Measurements from ENCODE around the gene ARID4B.
"Not testable (repeated sequence)": the region's sequence is repeated elsewhere in the genome, so short reads cannot be mapped to it uniquely, and the experiment has no call there.

The ARID4B gene

GRCh38 chr1:235275836-235276235 is 52.1 kb downstream of the ARID4B start:
- Histone ChIP-seq H3K36me3 (ENCODE audit: control insufficient read depth, insufficient read depth, low read length) (no peaks in the 10 kb centered on the region), H3K9me3 (ENCODE audit: control insufficient read depth, low read length) (no peaks in the 10 kb centered on the region), H3K9ac (ENCODE audit: low read length) (no peak overlapping the region), H3K4me3 (ENCODE audit: low read length) (no peak overlapping the region), H3K4me1 (ENCODE audit: control insufficient read depth, insufficient read depth, low read length) (peaks cover 18% of the 10 kb centered on the region), H3K27me3 (ENCODE audit: control insufficient read depth, insufficient read depth, low read length) (no peaks in the 10 kb centered on the region)

- Histone ChIP-seq H3K36me3 (ENCODE audit: control insufficient read depth, insufficient read depth, low read length) (no peaks in the 10 kb centered on the region), H3K9me3 (ENCODE audit: control insufficient read depth, low read length) (no peaks in the 10 kb centered on the region), H3K4me3 (ENCODE audit: low read length) (no peak overlapping the region), H3K27me3 (ENCODE audit: control insufficient read depth, insufficient read depth, low read length) (no peaks in the 10 kb centered on the region), H3K9ac (ENCODE audit: low read length) (no peak overlapping the region), H3K4me1 (ENCODE audit: control insufficient read depth, insufficient read depth, low read length) (peaks cover 15% of the 10 kb centered on the region)
These were observed 52.8 kb downstream of the ARID4B start for GRCh38 chr1:235275223-235275622.

GRCh38 chr1:235272851-235273250 is 55.1 kb downstream of the ARID4B start:
- no peaks in the 10 kb centered on the region for H3K9me3 ChIP-seq (ENCODE audit: control insufficient read depth, low read length)
- H3K36me3 ChIP-seq (ENCODE audit: control insufficient read depth, insufficient read depth, low read length) = no peaks in the 10 kb centered on the region
- no peak overlapping the region for H3K9ac ChIP-seq (ENCODE audit: low read length)
- H3K27me3 ChIP-seq (ENCODE audit: control insufficient read depth, insufficient read depth, low read length) = no peaks in the 10 kb centered on the region
- H3K4me1 ChIP-seq (ENCODE audit: control insufficient read depth, insufficient read depth, low read length) = no peaks in the 10 kb centered on the region
- no peak overlapping the region for H3K4me3 ChIP-seq (ENCODE audit: low read length)

DNA sequence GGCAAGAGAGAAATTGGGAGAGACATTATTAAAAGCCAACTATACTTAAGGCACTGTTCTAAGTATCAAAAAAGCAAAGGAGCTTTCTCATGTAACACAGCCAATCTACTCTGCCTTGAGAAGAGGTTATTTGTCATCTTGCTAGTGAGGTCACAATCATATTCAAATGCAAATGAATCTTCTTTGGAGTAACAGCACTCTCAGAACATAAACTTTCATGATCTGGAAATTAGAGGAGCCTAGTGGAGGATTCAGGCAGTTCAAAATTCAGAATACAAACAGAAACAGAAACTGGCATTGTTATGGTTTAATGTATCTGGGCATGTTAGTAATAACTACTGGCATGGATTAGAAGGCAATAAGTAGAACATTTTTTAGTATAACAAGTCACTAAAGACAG is 57.4 kb downstream of the ARID4B start:
- no peaks in the 10 kb centered on the region for H3K9me3 ChIP-seq (ENCODE audit: control insufficient read depth, low read length)
- no peaks in the 10 kb centered on the region for H3K27me3 ChIP-seq (ENCODE audit: control insufficient read depth, insufficient read depth, low read length)
- H3K4me1 ChIP-seq (ENCODE audit: control insufficient read depth, insufficient read depth, low read length) = no peaks in the 10 kb centered on the region
- H3K4me3 ChIP-seq (ENCODE audit: low read length) = no peak overlapping the region
- H3K9ac ChIP-seq (ENCODE audit: low read length) = no peak overlapping the region
- H3K36me3 ChIP-seq (ENCODE audit: control insufficient read depth, insufficient read depth, low read length) = no peaks in the 10 kb centered on the region

DNA sequence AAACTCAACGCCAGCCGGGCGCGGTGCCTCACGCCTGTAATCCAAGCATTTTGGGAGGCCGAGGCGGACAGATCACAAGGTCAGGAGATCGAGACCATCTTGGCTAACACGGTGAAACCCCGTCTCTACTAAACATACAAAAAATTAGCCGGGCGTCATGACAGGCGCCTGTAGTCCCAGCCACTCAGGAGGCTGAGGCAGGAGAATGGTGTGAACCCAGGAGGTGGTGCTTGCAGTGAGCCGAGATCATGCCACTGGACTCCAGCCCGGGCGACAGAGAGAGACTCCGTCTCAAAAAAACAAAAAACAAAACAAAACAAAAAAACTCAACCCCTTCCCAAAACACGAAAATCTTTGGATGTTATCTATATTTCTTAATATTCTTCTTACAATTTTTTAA is 58.0 kb downstream of the ARID4B start:
- not testable (repeated sequence) for H3K9ac ChIP-seq (ENCODE audit: low read length); H3K36me3 ChIP-seq (ENCODE audit: control insufficient read depth, insufficient read depth, low read length); H3K9me3 ChIP-seq (ENCODE audit: control insufficient read depth, low read length); H3K4me3 ChIP-seq (ENCODE audit: low read length); H3K4me1 ChIP-seq (ENCODE audit: control insufficient read depth, insufficient read depth, low read length); H3K27me3 ChIP-seq (ENCODE audit: control insufficient read depth, insufficient read depth, low read length)

DNA sequence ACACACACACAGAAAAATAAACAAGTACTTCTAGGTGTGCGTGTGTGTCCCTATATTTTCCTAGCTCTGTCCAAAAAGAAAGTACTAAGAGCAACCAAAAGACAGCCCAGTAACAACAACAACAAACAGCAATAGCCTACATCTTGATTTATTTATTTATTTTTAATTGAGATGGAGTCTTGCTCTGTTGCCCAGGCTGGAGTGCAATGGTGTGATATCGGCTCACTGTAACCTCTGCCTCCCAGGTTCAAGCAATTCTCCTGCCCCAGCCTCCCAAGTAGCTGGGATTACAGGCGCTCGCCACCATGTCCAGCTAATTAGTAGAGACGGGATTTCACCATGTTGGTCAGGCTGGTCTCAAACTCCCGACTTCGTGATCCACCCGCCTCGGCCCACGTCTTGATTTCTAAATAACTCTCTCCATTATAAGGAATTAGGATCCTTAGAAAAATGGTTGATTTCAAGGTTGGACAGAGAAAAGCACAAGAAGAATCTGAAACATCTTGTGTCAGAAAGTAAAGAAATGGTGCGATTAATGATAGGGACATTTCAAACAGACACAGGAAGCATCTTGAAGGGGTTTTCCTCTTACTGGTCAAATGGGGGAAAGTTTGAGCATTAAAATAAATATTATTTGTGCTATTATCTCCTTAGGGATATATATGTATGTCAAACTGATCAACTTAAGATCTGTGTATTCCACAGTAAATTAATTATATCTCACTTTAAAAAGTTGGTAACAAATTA is 59.4 kb downstream of the ARID4B start:
- no peaks in the 10 kb centered on the region for H3K9me3 ChIP-seq (ENCODE audit: control insufficient read depth, low read length)
- H3K9ac ChIP-seq (ENCODE audit: low read length) = no peak overlapping the region
- H3K4me3 ChIP-seq (ENCODE audit: low read length) = no peak overlapping the region
- no peaks in the 10 kb centered on the region for H3K36me3 ChIP-seq (ENCODE audit: control insufficient read depth, insufficient read depth, low read length)
- no peaks in the 10 kb centered on the region for H3K27me3 ChIP-seq (ENCODE audit: control insufficient read depth, insufficient read depth, low read length)
- no peaks in the 10 kb centered on the region for H3K4me1 ChIP-seq (ENCODE audit: control insufficient read depth, insufficient read depth, low read length)

DNA sequence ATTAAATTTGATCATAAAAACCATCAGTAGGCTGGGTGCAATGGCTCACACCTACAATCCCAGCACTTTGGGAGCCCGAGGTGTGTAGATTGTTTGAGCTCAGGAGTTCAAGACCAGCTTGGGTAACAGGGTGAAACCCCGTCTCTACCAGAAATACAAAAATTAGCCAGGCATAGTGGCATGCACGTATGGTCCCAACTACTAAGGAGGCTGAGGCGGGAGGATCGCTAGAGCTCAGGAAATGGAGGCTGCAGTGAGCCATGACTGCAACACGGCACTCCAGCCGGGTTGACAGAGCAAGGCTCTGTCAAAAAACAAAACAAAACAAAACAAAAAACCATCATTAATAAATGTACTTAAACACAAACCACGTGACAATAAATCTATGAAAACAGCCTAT is 61.0 kb downstream of the ARID4B start:
- Histone ChIP-seq H3K4me3 (ENCODE audit: low read length) (no peak overlapping the region), H3K36me3 (ENCODE audit: control insufficient read depth, insufficient read depth, low read length) (no peaks in the 10 kb centered on the region), H3K9me3 (ENCODE audit: control insufficient read depth, low read length) (no peaks in the 10 kb centered on the region), H3K4me1 (ENCODE audit: control insufficient read depth, insufficient read depth, low read length) (no peaks in the 10 kb centered on the region), H3K9ac (ENCODE audit: low read length) (no peak overlapping the region), H3K27me3 (ENCODE audit: control insufficient read depth, insufficient read depth, low read length) (no peaks in the 10 kb centered on the region)

DNA sequence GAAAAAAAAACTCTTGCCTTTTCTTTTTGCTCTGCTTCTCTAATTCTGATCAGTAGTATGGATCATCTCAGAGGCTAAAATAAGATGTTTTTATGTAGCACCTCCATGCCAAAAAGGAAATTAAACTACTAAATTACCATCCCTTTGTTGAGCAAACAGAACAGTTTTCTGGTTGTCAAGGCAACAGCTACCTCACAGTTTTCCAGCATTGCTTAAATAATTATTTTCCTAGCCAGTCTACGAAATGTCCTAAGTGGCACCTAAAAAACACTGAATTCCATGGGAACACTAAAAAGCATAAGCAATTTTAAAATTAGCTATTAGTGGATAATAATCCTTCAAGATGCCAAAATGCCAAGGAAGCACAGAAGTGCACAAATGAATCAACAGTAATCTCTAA is 61.7 kb downstream of the ARID4B start:
- H3K9me3 ChIP-seq (ENCODE audit: control insufficient read depth, low read length) = no peaks in the 10 kb centered on the region
- no peaks in the 10 kb centered on the region for H3K27me3 ChIP-seq (ENCODE audit: control insufficient read depth, insufficient read depth, low read length)
- H3K4me3 ChIP-seq (ENCODE audit: low read length) = no peak overlapping the region
- H3K4me1 ChIP-seq (ENCODE audit: control insufficient read depth, insufficient read depth, low read length) = no peaks in the 10 kb centered on the region
- H3K9ac ChIP-seq (ENCODE audit: low read length) = no peak overlapping the region
- no peaks in the 10 kb centered on the region for H3K36me3 ChIP-seq (ENCODE audit: control insufficient read depth, insufficient read depth, low read length)

GRCh38 chr1:235265900-235266299 is 62.1 kb downstream of the ARID4B start:
- H3K4me1 ChIP-seq (ENCODE audit: control insufficient read depth, insufficient read depth, low read length) = no peaks in the 10 kb centered on the region
- no peaks in the 10 kb centered on the region for H3K36me3 ChIP-seq (ENCODE audit: control insufficient read depth, insufficient read depth, low read length)
- H3K27me3 ChIP-seq (ENCODE audit: control insufficient read depth, insufficient read depth, low read length) = no peaks in the 10 kb centered on the region
- H3K9ac ChIP-seq (ENCODE audit: low read length) = no peak overlapping the region
- no peaks in the 10 kb centered on the region for H3K9me3 ChIP-seq (ENCODE audit: control insufficient read depth, low read length)
- no peak overlapping the region for H3K4me3 ChIP-seq (ENCODE audit: low read length)

GRCh38 chr1:235264327-235264726 is 63.7 kb downstream of the ARID4B start:
- Histone ChIP-seq H3K4me3 (ENCODE audit: low read length) (no peak overlapping the region), H3K36me3 (ENCODE audit: control insufficient read depth, insufficient read depth, low read length) (no peaks in the 10 kb centered on the region), H3K9me3 (ENCODE audit: control insufficient read depth, low read length) (no peaks in the 10 kb centered on the region), H3K27me3 (ENCODE audit: control insufficient read depth, insufficient read depth, low read length) (no peaks in the 10 kb centered on the region), H3K4me1 (ENCODE audit: control insufficient read depth, insufficient read depth, low read length) (peaks cover 6% of the 10 kb centered on the region), H3K9ac (ENCODE audit: low read length) (no peak overlapping the region)

DNA sequence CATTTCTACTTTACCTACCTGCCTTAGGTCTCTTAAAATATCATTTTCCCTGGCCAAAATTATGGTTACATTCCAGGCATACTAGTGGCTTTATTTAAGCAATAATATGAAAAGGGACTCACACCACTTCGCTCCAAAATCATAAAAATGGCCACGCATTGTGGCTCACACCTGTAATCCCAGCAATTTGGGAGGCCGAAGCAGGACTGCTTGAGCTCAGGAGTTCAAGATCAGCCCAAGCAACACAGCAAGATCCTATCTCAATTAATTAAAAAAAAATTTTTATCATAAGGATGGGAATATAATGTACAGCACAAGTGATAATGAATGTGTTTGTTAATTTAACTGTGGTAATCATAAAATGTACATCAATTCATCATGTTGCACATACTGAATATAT is 65.4 kb downstream of the ARID4B start:
- Histone ChIP-seq H3K9ac (ENCODE audit: low read length) (no peak overlapping the region), H3K36me3 (ENCODE audit: control insufficient read depth, insufficient read depth, low read length) (no peaks in the 10 kb centered on the region), H3K4me3 (ENCODE audit: low read length) (no peak overlapping the region), H3K27me3 (ENCODE audit: control insufficient read depth, insufficient read depth, low read length) (no peaks in the 10 kb centered on the region), H3K9me3 (ENCODE audit: control insufficient read depth, low read length) (no peaks in the 10 kb centered on the region), H3K4me1 (ENCODE audit: control insufficient read depth, insufficient read depth, low read length) (peaks cover 7% of the 10 kb centered on the region)

DNA sequence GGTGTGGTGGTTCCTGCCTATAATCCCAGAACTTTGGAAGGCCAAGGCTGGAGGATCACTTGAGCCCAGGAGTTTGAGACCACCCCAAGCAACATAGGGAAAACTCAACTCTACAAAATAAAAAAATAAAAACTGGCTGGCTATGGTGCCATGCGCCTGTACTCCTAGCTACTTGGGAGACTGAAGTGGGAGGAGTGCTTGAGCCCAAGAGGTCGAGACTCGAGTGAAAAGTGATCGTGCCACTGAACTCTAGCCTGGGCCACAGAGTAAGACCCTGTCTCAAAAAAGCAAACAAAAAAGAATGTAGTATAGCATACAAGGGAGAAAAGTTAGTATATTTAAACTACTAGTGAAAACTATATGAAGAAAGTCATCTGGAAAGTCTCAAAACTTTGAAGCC is 66.7 kb downstream of the ARID4B start:
- Histone ChIP-seq H3K4me1 (ENCODE audit: control insufficient read depth, insufficient read depth, low read length) (peaks cover 7% of the 10 kb centered on the region), H3K36me3 (ENCODE audit: control insufficient read depth, insufficient read depth, low read length) (no peaks in the 10 kb centered on the region)

More for the DNA sequence above, 66.7 kb downstream of the ARID4B start:
- Histone ChIP-seq H3K9ac (ENCODE audit: low read length) (no peak overlapping the region), H3K27me3 (ENCODE audit: control insufficient read depth, insufficient read depth, low read length) (no peaks in the 10 kb centered on the region), H3K9me3 (ENCODE audit: control insufficient read depth, low read length) (no peaks in the 10 kb centered on the region), H3K4me3 (ENCODE audit: low read length) (no peak overlapping the region)

All from mucosa of stomach (tissue), 1 donor.